Panc1 (cell line): ENCODE data around the gene ITM2B. TPM values are rescaled to one million over a fixed set of nuclear protein-coding genes. Genes with fewer than 3 reads are reported as not detected.

Source experiments
- ATAC-seq: fragments of 200-7000 bp; cut with Tn5 transposase; 2 replicates; pipeline ENCODE4 v1.9.1; 2020; ENCODE audit warnings: mild to moderate bottlenecking, moderate library complexity
- BruUV-seq: library from RNA; stranded (reverse); fragments of 400-500 nt; replicated peaks from 2 replicates; lab custom pipeline; 2021; lab: Mats Ljungman, UMichigan
- CTCF ChIA-PET: fragments of 300-600 bp; sonication (Branson Sonifier 250); formaldehyde crosslinking; loops from one replicate; lab custom pipeline; 2022; ENCODE audit warnings: antibody characterized with exemption; lab: Charles Lee
- POLR2A ChIA-PET: fragments of 300-600 bp; sonication (Branson Sonifier 250); formaldehyde crosslinking; loops from one replicate; lab custom pipeline; 2022; ENCODE audit warnings: antibody characterized with exemption; lab: Charles Lee
- DNase-seq: peaks from one replicate; pipeline ENCODE4 v3.0.0-alpha.2; 2010; ENCODE audit warnings: low read depth, low spot score
- H3K27ac ChIP-seq: 2 replicates; pipeline ENCODE4 v1.5.1; 2011; ENCODE audit warnings: mild to moderate bottlenecking, low read length, inconsistent platforms
- H3K27me3 ChIP-seq: fragments of 200-500 bp; sonication (Bioruptor generic); 2 replicates; pipeline ENCODE4 v1.6.0; 2014; ENCODE audit warnings: low read length, inconsistent platforms; ENCODE audit not compliant: control insufficient read depth, insufficient read depth
- H3K36me3 ChIP-seq: fragments of 200-500 bp; sonication (Bioruptor generic); 2 replicates; pipeline ENCODE4 v1.5.1; 2014; ENCODE audit warnings: inconsistent platforms, mild to moderate bottlenecking, low read length, moderate library complexity; ENCODE audit not compliant: control insufficient read depth, insufficient read depth
- H3K4me1 ChIP-seq: 2 replicates; pipeline ENCODE4 v1.5.1; 2011; ENCODE audit warnings: inconsistent platforms, mild to moderate bottlenecking, low read length, moderate library complexity; ENCODE audit not compliant: control insufficient read depth, insufficient read depth
- H3K4me3 ChIP-seq, 2 experiments: 2 replicates each; pipeline ENCODE4 v1.5.1; 2011 to 2012; ENCODE audit warnings: low read depth in 2 of 2, low read length in 2 of 2, mild to moderate bottlenecking in 2 of 2, inconsistent platforms in 1 of 2, moderate library complexity in 1 of 2
- H3K9me3 ChIP-seq: fragments of 200-500 bp; sonication (Bioruptor generic); 2 replicates; pipeline ENCODE4 v1.5.1; 2014; ENCODE audit warnings: low read depth, mild to moderate bottlenecking, inconsistent platforms, low read length, moderate library complexity; ENCODE audit not compliant: control insufficient read depth, insufficient read depth
- CTCF ChIP-seq: fragments of 450-650 bp; IDR thresholded peaks from 2 replicates; pipeline ENCODE4 v1.5.1; 2017; ENCODE audit warnings: mild to moderate bottlenecking
- POLR2AphosphoS5 ChIP-seq: IDR thresholded peaks from 2 replicates; pipeline ENCODE4 v1.6.1; 2012; ENCODE audit warnings: mild to moderate bottlenecking, low read depth, low read length, moderate library complexity
- REST ChIP-seq, 2 experiments: IDR thresholded peaks; 2 replicates each; pipeline ENCODE4 v1.6.1; 2011 to 2012; ENCODE audit warnings: low read depth in 2 of 2, control low read depth in 1 of 2, low read length in 1 of 2, mild to moderate bottlenecking in 1 of 2, moderate library complexity in 1 of 2; ENCODE audit not compliant: insufficient read depth in 1 of 2
- SIN3A ChIP-seq: IDR thresholded peaks from 2 replicates; pipeline ENCODE4 v1.6.1; 2012; ENCODE audit warnings: low read depth, mild to moderate bottlenecking, low read length, moderate library complexity, borderline replicate concordance; ENCODE audit not compliant: insufficient read depth
- TCF7L2 ChIP-seq: IDR thresholded peaks from 2 replicates; pipeline ENCODE4 v1.6.1; 2011; ENCODE audit warnings: mild to moderate bottlenecking, low read depth, low read length, inconsistent platforms
- in situ Hi-C: cut with HindIII; loops from 2 replicates; pipeline ENCODE4 v1.10.0; 2016; ENCODE audit warnings: low sequenced_read_pairs, low pct_unique_long_range_greater_than_20kb
- intact Hi-C: fragments of 100-400 bp; cut with micrococcal nuclease; formaldehyde crosslinking; loops from one replicate; pipeline ENCODE4 v1.10.0; 2022; ENCODE audit not compliant: unreplicated experiment
- total RNA-seq: library from RNA; stranded (reverse); gene quantifications from one replicate; pipeline ENCODE4 v1.2.1, GENCODE V29; 2021; ENCODE audit not compliant: unreplicated experiment

The ITM2B gene
- total RNA-seq, 1 experiment from 2014 or later = 156 TPM

DNA sequence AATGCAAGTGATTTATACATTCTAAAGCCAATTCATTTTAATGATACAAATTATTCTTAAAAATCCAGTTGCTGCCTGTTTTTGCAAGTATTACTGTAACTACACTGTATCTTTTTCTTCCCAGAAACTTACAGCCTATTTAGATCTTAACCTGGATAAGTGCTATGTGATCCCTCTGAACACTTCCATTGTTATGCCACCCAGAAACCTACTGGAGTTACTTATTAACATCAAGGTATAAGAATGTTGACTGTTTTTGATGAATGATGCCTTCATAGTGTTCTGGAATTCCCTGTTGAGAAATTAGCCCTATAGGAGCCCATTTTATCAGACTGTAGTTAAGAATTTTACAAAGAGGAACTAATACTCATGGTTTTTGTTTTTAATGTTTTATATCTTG lies 25.0 kb downstream of the ITM2B start:
- H3K27ac ChIP-seq = no peak overlapping the region
- ATAC-seq (no peak), DNase-seq (no peak)
- no peaks in the 10 kb centered on the region for H3K27me3 ChIP-seq
- ChIA-PET CTCF (no interaction called here), POLR2A (no interaction called here)
- BruUV-seq = no TSS peak
- no peaks in the 10 kb centered on the region for H3K9me3 ChIP-seq
- peaks cover 16% of the 10 kb centered on the region for H3K36me3 ChIP-seq
- H3K4me1 ChIP-seq = no peaks in the 10 kb centered on the region
- H3K4me3 ChIP-seq = no peak overlapping the region
- in situ Hi-C loops (no loop called here), intact Hi-C loops (no loop called here)
- no peak for TF ChIP-seq TCF7L2
- no peak for TF ChIP-seq CTCF
- no peak for TF ChIP-seq REST (IDR thresholded peaks at IDR 0.05; ENCODE audit: insufficient read depth in 1 of 2, low read depth in 2 of 2, low read length in 1 of 2)
- no peak for TF ChIP-seq POLR2AphosphoS5
- no peak for TF ChIP-seq SIN3A

DNA sequence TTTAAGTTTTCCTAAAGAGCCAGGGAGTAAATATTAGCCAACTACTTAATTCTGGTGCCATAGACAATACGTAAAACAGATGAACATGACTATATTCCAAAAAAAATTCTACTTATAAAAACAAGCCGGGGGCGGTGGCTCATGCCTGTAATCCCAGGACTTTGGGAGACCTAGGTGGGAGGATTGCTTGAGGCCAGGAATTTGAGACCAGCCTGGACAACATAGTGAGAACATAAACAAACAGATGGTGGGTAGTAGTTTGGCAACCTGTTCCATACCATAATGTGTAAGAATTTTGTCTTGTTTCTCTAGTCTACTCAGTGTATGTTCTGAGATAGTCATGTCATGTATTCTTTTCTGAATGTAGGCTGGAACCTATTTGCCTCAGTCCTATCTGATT lies 25.4 kb downstream of the ITM2B start:
- no peaks in the 10 kb centered on the region for H3K4me1 ChIP-seq
- intact Hi-C loops = no loop called here
- ChIA-PET CTCF (no interaction called here), POLR2A (no interaction called here)
- H3K36me3 ChIP-seq = peaks cover 16% of the 10 kb centered on the region
- ATAC-seq (no peak), DNase-seq (no peak)
- no peak overlapping the region for H3K4me3 ChIP-seq
- BruUV-seq = no TSS peak
- H3K27me3 ChIP-seq = no peaks in the 10 kb centered on the region
- in situ Hi-C loops = no loop called here
- H3K27ac ChIP-seq = no peak overlapping the region
- H3K9me3 ChIP-seq = no peaks in the 10 kb centered on the region
- TF ChIP-seq POLR2AphosphoS5 (no peak), CTCF (no peak), SIN3A (no peak), TCF7L2 (no peak), REST (IDR thresholded peaks at IDR 0.05; ENCODE audit: insufficient read depth in 1 of 2, low read depth in 2 of 2, low read length in 1 of 2) (no peak)
